ENCODE data around the gene HBZ. TPM values are rescaled to one million over a fixed set of nuclear protein-coding genes. Genes with fewer than 3 reads are reported as not detected.

Gene HBZ
- total and polyA plus RNA-seq, 9 of the 15 experiments (the other 6 are each of a cell fraction or from before 2014, with no cell fraction given): 58.0 to 610 (median 113) TPM

GRCh38 chr16:143047-143446 is 9.4 kb upstream of the HBZ start (continued):
- peak; percentile 24; the same call in 1 of the 2 replicates for TF ChIP-seq EGR1 (conservative IDR thresholded peaks at IDR 0.05)
- no peak for TF ChIP-seq STAT6 (CRISPR knock-in tag; IDR thresholded peaks at IDR 0.05)
- TF ChIP-seq KHSRP (IDR thresholded peaks at IDR 0.05): no peak
- TF ChIP-seq CUX1 (CRISPR knock-in tag; IDR thresholded peaks at IDR 0.05): no peak
- TF ChIP-seq SMARCB1 (IDR thresholded peaks at IDR 0.05; ENCODE audit: insufficient read length, low read depth): no peak
- no peak for TF ChIP-seq THRB (CRISPR knock-in tag; conservative IDR thresholded peaks at IDR 0.05)
- no peak for TF ChIP-seq FUS (optimal IDR thresholded peaks at IDR 0.05; ENCODE audit: low read depth, low read length)
- no peak for TF ChIP-seq SLC30A9 (CRISPR knock-in tag; IDR thresholded peaks at IDR 0.05)
- no peak for TF ChIP-seq SETDB1 (IDR thresholded peaks at IDR 0.05; ENCODE audit: low read length)
- TF ChIP-seq ZNF324 (CRISPR knock-in tag; IDR thresholded peaks at IDR 0.05): no peak
- no peak for TF ChIP-seq DLX4 (CRISPR knock-in tag; IDR thresholded peaks at IDR 0.05)
- TF ChIP-seq SMARCE1 (IDR thresholded peaks at IDR 0.05): peak; percentile 87
- TF ChIP-seq MTA2 (IDR thresholded peaks at IDR 0.05; ENCODE audit: low read depth): peak; percentile 89
- TF ChIP-seq KDM5B (IDR thresholded peaks at IDR 0.05; ENCODE audit: insufficient replicate concordance, low read depth, low read length): peak; percentile 18
- TF ChIP-seq DDX20 (tag; IDR thresholded peaks at IDR 0.05; ENCODE audit: low read depth): no peak
- no peak for TF ChIP-seq NR3C1 (CRISPR knock-in tag; IDR thresholded peaks at IDR 0.05)
- no peak for TF ChIP-seq CBX1 (IDR thresholded peaks at IDR 0.05; ENCODE audit: low read depth)
- TF ChIP-seq CCNT2 (IDR thresholded peaks at IDR 0.05; ENCODE audit: borderline replicate concordance, extremely low read depth, insufficient read length, low read depth, low read length): peak; percentile 74
- no peak for TF ChIP-seq BDP1 (IDR thresholded peaks at IDR 0.05; ENCODE audit: insufficient read depth, insufficient read length)
- TF ChIP-seq BHLHE40 (IDR thresholded peaks at IDR 0.05; ENCODE audit: low read length): peak; percentile 30; the same call in 1 of the 2 replicates
- TF ChIP-seq POLR2AphosphoS2 (IDR thresholded peaks at IDR 0.05; ENCODE audit: low read length): no peak
- TF ChIP-seq EWSR1 (IDR thresholded peaks at IDR 0.05; ENCODE audit: borderline replicate concordance, low read depth, partially characterized antibody): no peak
